Stimulated activated CD4-positive, alpha-beta T cell treated with anti-CD3 and anti-CD28 coated beads, Interleukin-15, amount 100 ng/mL, for 24 hours (primary cell): ENCODE results near the gene STEAP2.
"Not testable (repeated sequence)": the region's sequence is repeated elsewhere in the genome, so short reads cannot be mapped to it uniquely, and the experiment has no call there.

Source experiments
- DNase-seq: peaks from one replicate; pipeline ENCODE4 v3.0.0-alpha.2; 2020

Gene STEAP2

GRCh38 chr7:90211391-90212148 lies at the start of gene STEAP2:
STEAP2 (plus strand) TSS chr7:90211740; CDS start chr7:90225083, 13,343 bp downstream.
- DNase-seq = peak; percentile 69

GRCh38 chr7:90163534-90163933 lies 48.0 kb upstream of the STEAP2 start:
- no peak for DNase-seq

- DNase-seq = no peak
Measured at GRCh38 chr7:90165724-90166123, 45.8 kb upstream of the STEAP2 start.

- DNase-seq = no peak
Measured at GRCh38 chr7:90166153-90166552, 45.4 kb upstream of the STEAP2 start.

- DNase-seq = no peak
Measured at GRCh38 chr7:90167361-90167760, 44.2 kb upstream of the STEAP2 start.

- DNase-seq = no peak
Measured at GRCh38 chr7:90169891-90170290, 41.6 kb upstream of the STEAP2 start.

GRCh38 chr7:90172121-90172520 lies 39.4 kb upstream of the STEAP2 start:
- DNase-seq = no peak

- no peak for DNase-seq
Measured at GRCh38 chr7:90172624-90173023, 38.9 kb upstream of the STEAP2 start.

GRCh38 chr7:90173127-90173844 lies 38.3 kb upstream of the STEAP2 start:
- no peak for DNase-seq

GRCh38 chr7:90175667-90176066 lies 35.9 kb upstream of the STEAP2 start:
- no peak for DNase-seq

- no peak for DNase-seq
Measured at GRCh38 chr7:90176195-90176594, 35.3 kb upstream of the STEAP2 start.

GRCh38 chr7:90178166-90178565 lies 33.4 kb upstream of the STEAP2 start:
- DNase-seq = no peak

- DNase-seq = peak; percentile 21
Measured at GRCh38 chr7:90178679-90179278, 32.8 kb upstream of the STEAP2 start.

GRCh38 chr7:90180011-90180585 lies 31.4 kb upstream of the STEAP2 start:
- no peak for DNase-seq

GRCh38 chr7:90180649-90181048 lies 30.9 kb upstream of the STEAP2 start:
- DNase-seq = no peak

GRCh38 chr7:90181485-90181884 lies 30.1 kb upstream of the STEAP2 start:
- no peak for DNase-seq

- DNase-seq = not testable (repeated sequence)
Measured at GRCh38 chr7:90186290-90186689, 25.2 kb upstream of the STEAP2 start.

GRCh38 chr7:90187507-90188050 lies 24.0 kb upstream of the STEAP2 start:
- DNase-seq = no peak

- DNase-seq = no peak
Measured at GRCh38 chr7:90188281-90188680, 23.3 kb upstream of the STEAP2 start.

- DNase-seq = no peak
Measured at GRCh38 chr7:90190995-90191394, 20.5 kb upstream of the STEAP2 start.

- DNase-seq = no peak
Measured at GRCh38 chr7:90191648-90192047, 19.9 kb upstream of the STEAP2 start.

GRCh38 chr7:90192876-90193750 lies 18.4 kb upstream of the STEAP2 start:
- no peak for DNase-seq
